NCI-H1436 (cell line): ENCODE measurements around the gene SAMD4A.

ENCODE experiments used
- DNase-seq: peaks from one replicate; lab custom pipeline; 2025; lab: John Stamatoyannopoulos, UW

SAMD4A gene

DNA sequence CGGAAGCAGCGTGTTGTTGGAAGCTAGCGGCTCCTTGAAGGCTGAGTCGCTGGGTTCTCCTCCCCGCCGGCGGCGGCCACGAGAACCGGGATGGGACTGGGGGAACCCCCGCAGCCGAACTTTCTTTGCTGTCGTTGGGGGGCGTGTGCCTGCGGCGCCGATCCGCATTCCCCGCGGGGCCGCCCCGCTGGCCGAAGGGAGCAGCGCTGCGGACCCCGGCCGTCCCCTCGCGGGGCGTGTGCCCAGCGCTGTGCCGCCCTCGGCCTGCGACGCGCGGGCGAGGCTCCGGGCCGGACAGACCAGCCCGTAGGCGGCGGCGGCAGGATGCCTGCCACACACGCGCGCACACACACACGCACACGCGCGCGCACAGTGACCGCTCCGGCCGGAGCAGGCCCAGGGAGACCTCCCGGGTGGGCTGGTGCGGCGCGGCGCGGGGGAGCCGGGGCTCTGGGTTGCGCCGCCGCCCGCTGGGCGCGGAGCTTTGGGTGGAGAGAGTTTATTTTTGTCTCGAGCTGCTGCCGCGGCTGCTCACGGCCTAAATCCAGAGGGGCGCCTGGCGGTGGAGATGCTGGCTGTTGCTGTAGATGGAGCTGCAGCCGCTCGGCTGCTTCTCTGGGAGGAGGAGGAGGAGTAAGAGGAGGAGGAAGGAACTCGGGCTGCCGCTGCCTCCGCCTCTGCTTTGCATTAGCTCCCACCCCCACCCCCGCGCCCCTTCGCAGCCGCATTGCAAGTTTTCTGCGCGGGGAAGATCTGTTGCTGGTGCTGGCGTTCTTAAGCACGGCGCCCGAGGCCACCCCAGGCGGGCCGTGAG is at the start of gene SAMD4A:
Gene SAMD4A, plus strand, starts transcription at position 719 of the 814 bp plus-strand sequence. CDS start 789 bp downstream, outside the sequence.
- no peak for DNase-seq

- DNase-seq: no peak
Measured at GRCh38 chr14:54524410-54524809, 42.5 kb upstream of the SAMD4A start.

GRCh38 chr14:54528973-54529372 is 38.0 kb upstream of the SAMD4A start:
- DNase-seq: no peak

DNA sequence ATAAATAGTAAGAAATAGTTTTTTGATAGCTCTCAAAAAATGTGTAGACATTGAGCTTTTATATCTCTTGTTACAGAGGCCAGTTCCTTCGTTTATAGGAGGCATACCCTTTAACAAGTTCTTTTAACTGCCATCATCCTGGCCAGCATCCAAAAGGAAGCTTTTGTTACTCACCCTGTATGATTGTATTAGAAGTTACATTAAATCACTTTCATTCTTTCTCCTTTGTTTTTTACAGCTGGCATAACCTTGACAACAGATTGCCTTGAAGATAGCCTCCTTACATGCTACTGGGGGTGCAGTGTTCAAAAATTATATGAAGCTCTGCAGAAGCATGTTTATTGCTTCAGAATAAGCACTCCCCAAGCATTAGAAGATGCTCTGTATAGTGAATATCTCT is 37.1 kb upstream of the SAMD4A start:
- peak; percentile 9 for DNase-seq

- no peak for DNase-seq
Measured at GRCh38 chr14:54532111-54533012, 34.6 kb upstream of the SAMD4A start.

GRCh38 chr14:54533100-54533499 is 33.8 kb upstream of the SAMD4A start:
- no peak for DNase-seq

DNA sequence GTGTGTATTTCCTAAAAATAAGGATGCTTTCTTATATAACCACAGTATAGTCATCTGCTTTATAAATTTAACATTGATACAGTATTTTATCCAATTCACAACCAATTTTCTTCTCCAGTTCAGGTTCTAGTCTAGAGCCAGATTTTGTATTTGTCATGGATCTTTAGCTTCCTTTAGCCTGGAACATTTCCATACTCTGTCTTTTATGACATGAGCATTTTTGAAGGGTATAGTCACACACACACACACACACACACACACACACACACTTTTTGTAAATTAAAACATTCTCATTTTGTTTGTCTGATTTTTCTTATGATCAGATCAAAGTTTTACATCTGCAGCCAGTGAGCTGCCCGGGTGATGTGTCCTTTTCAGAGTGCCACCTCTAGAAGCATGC is 31.8 kb upstream of the SAMD4A start:
- DNase-seq: no peak

DNA sequence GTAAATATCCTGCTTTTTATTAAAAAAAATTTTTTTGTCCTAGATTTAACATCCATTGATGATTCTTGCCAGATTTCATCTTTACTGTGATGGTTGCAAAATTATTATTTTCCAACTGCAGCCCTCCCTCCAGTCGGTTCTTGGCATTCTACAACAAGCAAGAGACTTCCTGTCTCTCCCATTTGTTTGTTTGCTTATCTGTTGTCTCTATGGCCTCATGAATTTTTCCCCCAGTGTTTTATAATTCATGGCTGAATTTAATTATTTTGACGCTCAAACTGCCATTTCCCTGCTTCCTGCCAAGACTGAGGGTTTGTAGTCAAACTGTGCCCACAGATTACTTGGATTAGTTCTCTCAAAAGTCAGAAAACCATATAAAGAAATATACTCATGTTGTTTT is 31.3 kb upstream of the SAMD4A start:
- no peak for DNase-seq

- DNase-seq: no peak
Measured at GRCh38 chr14:54537651-54538050, 29.3 kb upstream of the SAMD4A start.

- DNase-seq: no peak
Measured at GRCh38 chr14:54538055-54538454, 28.9 kb upstream of the SAMD4A start.

DNA sequence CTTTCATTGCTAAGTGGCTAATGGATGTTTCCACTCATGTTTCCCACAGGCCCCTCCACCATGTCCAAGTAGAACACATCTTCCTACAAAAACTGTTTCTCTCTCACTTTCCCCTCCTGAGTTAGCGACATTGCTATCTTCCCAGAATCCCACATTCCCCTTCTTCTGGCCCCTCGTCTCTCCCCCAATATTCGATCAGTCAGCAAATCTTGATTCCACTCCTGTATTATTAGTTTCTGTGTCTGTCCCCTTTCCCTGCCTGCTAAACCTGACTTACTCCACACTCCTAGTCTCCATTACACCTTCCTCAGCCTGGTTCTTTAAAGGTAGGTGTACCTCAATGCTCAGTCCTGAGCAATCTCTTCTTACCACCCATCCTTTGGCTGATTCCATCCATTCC is 19.3 kb upstream of the SAMD4A start:
- no peak for DNase-seq

GRCh38 chr14:54548491-54548890 is 18.4 kb upstream of the SAMD4A start:
- no peak for DNase-seq

DNA sequence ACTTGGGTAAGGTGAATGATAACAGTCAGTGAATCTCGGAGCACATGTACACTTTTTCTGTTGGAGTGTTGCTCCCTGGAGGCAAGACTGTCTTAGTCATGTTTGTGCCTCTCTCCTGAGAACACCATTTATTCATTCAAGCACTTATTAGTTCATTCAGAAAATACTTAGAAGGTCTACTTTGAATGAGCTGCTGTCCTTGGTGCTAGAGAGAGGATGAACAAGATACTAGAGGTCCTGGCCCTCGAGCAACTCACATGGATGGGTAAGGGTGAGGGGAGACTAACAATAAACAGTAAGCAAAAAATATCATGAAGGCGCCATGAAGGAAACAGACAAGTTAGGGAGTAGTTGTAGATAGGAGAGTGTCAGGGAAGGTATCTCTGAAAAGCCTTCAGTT is 17.1 kb upstream of the SAMD4A start:
- no peak for DNase-seq

- no peak for DNase-seq
Measured at GRCh38 chr14:54550514-54550913, 16.4 kb upstream of the SAMD4A start.

- no peak for DNase-seq
Measured at GRCh38 chr14:54554401-54554800, 12.5 kb upstream of the SAMD4A start.

DNA sequence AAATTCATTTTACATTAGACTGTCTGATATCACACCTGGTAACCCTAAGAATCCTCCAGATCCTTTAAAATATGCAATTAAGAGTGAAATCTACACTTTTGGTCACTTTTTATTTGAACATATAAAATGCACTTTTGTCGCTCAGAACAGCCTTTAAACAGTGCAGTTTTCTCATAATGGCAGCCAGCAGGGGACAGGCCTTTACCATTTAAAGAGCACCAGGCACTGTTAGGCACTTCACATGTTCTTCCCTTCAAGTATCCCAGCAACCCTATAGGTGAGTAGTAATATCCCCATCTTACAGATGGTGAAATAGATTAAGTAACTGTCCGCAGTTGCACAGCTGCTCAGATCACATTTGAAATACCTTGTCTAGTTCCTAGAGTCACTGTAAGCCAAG is 11.3 kb upstream of the SAMD4A start:
- DNase-seq: no peak

DNA sequence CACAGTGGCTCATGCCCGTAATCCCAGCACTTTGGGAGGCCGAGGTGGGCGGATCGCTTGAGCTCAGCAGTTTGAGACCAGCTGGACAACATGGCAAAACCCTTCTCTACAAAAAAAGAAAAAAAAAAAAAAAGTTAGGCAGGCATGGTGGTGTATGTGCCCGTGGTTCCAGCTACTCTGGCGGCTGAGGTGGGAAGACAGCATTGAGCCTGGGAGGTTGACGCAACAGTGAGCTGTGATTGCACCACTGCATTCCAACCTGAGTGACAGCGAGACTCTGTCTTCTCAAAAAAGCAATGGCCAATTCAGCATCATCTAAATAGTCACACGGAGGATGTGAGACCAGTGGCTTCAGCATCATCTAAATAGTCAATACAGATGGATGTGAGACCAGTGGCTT is 10.4 kb upstream of the SAMD4A start:
- DNase-seq: no peak

- DNase-seq: no peak
Measured at GRCh38 chr14:54562334-54562733, 4.6 kb upstream of the SAMD4A start.

DNA sequence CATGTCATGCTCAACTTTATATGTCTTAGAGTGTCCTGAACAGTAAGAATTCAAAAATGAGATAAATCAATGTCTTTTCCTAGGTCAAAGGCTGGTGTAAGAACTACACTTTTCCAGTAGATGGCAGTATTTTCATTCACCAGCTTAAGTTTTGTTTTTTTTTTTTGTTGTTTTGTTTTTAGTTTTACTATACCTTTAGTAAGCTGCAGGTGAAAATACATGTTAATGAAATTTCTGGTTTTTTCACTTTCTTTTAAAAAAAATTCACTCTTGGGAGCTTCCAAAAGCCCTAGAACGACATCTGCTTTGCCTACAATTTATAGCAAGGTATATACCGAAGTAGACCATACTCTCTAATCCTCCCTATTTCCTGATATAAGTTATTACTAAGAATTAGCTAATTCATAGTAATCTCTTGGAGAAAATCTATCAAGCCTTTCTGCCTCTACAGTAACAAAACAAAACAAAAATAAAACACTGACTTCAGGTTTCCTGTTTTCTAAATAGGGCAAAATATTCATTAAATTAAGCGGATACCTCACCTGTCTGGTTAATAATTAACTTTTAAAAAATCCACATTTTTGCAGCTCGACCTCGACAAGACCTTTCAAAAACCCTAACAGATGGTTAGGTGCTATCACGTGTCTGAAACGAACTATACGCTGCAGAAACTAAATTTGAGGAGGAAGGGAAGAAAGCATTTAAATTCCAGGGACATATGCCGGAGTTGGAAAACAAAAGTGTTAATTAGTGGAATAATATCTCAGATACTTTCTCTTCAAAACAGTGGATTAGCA is 2.7 kb upstream of the SAMD4A start:
- peak; percentile 14 for DNase-seq

DNA sequence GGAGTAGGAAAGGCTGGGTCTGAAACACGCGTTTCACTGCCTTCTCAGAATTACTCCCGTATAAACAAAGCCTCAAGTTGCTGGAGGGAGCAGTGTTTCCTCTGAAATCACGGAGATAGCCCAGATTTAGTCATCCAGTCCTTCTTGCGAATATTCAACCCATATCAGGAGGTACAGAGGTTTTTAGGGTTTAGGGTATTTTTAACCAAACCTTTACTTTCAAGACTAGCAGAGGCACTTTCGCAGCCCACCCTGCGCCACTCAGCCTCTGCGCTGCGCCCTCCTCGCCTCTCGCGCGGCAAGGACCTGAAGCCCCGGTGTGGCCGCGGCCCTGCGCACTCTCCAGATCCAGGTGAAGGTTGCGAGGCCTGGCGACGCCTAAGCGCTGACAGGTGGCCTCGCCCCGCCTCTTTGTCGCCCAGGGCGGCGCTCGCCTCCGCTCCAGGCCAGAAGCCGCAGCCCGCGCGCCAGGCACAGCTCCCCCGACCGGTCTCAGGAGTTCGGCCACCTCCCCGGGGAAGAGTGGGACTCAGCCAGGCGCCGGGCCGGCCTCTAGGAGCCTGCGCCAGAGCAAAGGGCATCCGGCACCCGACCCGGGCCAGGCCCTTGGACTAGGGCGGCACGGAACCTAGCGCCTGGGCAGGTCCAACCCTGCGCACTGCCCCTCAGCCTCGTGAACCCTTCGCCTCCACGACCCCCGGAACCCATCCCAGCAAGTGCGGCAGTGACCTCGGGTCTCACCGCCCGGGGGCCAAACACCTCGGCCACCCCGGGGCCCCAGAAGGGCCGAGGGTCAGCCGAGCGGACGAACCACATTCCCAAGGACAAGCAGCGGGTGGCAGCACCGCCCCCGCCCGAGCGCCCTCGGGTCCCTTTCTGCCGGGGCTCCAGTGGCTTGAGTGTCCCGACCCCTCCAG is 1.8 kb upstream of the SAMD4A start:
- peak; percentile 22 for DNase-seq

- DNase-seq: peak; percentile 22
Measured at GRCh38 chr14:54565785-54566409, 1.0 kb upstream of the SAMD4A start.
